Stimulated activated CD4-positive, alpha-beta T cell treated with anti-CD3 and anti-CD28 coated beads, Interleukin-1b, Interleukin-23, amount 100 ng/mL, for 4 hours (primary cell): ENCODE measurements around the gene RAET1E.
"Not testable (repeated sequence)": the region's sequence is repeated elsewhere in the genome, so short reads cannot be mapped to it uniquely, and the experiment has no call there.

ENCODE experiments used
- DNase-seq, 2 donors: peaks; one replicate each; pipeline ENCODE4 v3.0.0-alpha.2; 2020; ENCODE audit warnings: low read depth in 2 of 2

The RAET1E gene

GRCh38 chr6:149862922-149863697 is 34.8 kb downstream of the RAET1E start:
- DNase-seq = peak in 1 of 2 donors; percentile 24

GRCh38 chr6:149862424-149862738 is 35.5 kb downstream of the RAET1E start:
- DNase-seq = not testable (repeated sequence)

DNA sequence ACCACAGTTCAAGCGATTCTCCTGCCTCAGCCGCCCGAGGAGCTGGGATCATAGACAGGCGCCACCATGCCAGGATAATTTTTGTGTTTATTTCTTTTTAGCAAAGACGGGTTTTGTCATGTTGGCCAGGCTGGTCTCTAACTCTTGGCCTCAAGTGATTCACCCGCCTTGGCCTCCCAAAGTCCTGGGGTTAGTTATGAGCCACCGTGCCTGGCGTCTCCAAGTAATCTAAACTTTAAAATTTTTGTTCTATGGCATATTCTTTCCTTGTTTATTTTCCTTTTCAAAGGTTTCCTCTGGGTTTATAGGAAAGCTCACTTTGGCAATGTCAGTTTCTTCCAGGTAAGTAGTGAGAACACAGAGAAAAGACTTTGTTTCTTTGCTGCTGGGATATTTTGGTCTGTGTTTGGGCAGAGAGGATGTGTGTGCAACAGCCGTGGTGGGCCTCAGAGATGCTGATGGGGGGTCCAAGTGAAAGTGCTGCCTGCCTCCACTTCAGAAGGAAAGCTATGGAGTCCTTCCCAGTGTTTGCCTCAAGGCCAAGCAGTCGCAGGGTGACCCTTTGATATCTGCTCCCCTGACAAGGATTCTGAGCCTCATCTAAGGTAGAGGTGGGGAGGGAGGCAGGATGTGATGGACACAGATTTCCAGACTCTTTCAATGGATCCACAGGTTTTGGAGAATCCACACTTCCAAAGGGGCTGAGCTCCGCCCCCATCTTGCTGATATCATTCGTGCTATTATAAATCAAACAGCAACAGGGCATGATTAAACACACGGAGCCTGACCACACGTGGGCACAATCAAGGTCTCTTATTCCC is 36.1 kb downstream of the RAET1E start:
- no peak for DNase-seq

DNA sequence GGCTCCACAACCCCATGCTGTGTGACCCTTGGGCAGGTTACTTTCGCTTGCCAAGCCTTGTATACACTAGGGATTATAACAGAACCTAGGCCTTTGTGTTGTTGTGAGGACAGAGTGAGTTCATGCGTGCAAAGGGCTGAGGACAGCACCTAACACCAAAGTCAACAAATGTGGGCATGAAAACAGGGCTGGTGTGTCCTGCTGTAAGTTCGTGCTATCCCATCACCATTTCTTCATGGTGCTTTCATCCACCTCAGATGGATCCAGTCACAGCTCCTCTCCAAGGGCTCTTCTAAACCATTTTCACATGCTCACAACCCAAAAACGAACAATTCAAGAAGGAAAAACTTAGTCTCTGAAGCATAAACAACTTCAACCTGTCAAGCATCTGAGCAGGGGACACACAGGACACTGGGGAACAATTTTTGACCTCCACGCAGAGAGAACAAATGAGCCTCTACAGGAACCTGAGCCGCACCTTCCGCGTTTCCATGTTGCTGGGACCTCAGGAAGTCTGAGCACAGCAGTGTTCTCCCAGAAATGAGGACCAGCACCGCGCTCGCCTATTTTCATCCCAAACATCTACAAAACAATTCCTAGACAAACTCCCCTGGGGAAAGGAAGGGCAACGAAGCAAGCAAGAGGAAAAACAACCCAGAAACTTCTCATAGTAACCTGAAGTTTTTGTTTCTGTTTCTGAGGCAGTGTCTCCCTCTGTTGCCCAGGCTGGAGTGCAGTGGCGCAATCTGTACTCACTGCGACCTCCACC is 36.9 kb downstream of the RAET1E start:
- DNase-seq = no peak

- DNase-seq = no peak
Observed at GRCh38 chr6:149860513-149860833, 37.4 kb downstream of the RAET1E start.

DNA sequence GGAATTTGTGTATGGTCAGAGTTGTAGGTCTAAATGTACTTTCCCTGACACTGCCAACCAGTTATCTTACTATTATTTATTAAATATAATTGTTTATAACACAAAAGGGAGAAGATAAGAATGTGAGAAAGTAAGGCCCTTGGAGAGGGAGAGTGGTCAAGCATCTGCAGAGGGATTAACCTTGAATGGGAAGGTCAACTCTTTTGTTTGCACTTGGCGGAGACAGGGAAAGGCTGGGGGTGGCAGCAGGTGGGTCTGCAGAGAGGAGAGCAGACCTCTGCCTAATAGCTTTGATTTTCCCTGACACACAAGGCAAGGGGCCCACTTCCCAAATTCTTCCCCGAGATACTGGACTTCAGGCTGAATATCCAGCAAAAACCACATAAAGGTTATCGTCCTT is 38.0 kb downstream of the RAET1E start:
- DNase-seq = no peak

- no peak for DNase-seq
Observed at GRCh38 chr6:149859368-149859767, 38.5 kb downstream of the RAET1E start.

DNA sequence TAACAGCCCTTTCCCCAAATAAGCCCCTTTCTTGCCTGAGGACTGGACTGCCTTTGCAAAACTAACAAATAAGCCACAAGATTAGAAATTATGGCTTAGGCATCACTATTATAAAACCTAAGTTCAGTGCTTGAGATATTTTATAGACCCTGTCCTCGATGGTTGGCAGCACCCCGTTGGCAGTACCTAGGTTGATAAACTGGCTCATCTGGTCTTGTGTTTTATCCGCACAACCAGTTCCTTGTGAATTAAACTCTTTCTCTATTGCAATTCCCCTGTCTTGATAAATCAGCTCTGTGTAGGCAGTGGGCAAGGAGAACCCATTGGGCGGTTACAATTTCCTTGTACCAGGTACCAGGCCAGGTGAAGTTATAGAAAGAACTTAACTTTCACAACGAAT is 40.4 kb downstream of the RAET1E start:
- no peak for DNase-seq

DNA sequence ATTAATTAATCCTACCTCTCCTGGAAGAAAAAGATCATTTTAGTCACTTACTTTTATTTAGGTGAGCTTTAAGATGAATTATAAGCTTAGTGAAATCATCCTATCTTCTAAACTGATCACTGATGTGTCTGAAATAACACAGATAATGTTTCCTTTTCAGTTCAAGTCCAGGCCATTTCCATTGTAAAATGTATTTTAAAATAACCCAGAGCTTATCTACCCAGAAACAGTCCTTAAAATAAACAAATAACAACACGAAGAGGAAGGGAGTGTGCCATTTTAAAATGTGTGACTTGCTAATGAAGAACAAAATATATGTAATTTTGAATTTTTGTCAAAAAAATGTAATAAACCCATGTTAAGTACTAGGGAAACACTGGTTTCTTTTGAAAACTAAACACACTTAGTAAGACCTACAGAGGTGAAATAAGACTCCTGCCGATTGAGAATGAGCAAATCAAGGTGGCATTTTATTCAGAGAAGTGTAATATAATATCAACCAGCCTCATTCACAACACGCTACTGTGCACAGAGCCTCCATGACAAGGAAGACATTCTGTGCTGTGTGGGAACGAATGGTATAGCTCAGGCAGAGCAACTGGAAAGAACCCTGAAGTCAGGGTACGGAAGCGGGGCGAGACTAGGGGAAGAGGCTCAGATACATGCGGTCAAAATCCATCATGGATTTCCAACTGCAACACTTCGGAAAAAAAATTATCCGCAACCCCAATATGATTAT is 41.5 kb downstream of the RAET1E start:
- DNase-seq = no peak

- DNase-seq = no peak
Observed at GRCh38 chr6:149855741-149856140, 42.2 kb downstream of the RAET1E start.

DNA sequence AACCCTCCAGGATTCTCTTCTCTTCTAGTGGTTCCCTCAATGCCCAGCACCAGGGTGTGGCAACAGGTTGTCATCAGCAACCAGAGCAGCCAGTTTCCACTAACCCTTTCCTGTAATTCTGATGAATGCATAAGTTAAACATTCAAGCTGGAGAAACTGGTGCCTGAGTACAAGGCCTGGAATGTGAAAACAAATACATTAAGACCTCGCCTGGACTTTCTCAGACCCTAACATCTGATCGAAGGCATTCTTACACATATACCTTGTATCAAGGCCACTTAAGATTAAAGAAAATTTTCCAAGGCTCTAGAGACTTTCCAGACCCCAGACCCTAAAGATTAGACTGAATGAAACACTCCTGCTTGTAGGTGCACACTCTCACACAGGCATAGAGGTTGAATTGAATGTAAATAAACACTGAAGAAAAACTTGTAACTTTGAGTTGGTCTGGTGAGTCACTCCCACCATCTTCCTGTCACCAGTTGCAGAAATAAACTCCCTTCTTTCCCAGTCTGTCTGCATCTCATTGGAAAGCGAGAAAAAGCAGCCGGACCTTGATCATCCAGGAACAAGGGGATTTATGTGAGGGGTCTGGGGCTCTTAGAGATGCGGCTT is 42.8 kb downstream of the RAET1E start:
- DNase-seq = no peak

GRCh38 chr6:149854532-149854931 is 43.4 kb downstream of the RAET1E start:
- no peak for DNase-seq

DNA sequence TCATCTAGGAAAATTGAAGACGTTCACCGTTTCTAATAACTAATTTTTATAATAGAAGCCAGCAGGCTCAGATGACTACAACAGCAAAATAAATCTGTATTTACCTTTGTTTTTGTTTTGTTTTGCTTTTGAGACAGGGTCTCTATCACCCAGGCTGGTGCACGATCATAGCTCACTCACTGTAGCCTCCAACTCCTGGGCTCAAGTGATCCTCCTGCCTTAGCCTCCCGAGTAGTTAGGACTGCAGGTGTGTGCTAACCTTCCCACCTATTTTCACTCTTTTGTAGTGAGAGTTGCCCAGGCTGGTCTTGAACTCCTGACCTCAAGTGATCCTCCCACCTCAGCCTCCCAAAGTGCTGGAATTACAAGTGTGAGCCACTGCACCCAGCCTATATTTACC is 43.9 kb downstream of the RAET1E start:
- DNase-seq = not testable (repeated sequence)

- no peak for DNase-seq
Observed at GRCh38 chr6:149852881-149853280, 45.0 kb downstream of the RAET1E start.

GRCh38 chr6:149852180-149852579 is 45.7 kb downstream of the RAET1E start:
- no peak for DNase-seq

DNA sequence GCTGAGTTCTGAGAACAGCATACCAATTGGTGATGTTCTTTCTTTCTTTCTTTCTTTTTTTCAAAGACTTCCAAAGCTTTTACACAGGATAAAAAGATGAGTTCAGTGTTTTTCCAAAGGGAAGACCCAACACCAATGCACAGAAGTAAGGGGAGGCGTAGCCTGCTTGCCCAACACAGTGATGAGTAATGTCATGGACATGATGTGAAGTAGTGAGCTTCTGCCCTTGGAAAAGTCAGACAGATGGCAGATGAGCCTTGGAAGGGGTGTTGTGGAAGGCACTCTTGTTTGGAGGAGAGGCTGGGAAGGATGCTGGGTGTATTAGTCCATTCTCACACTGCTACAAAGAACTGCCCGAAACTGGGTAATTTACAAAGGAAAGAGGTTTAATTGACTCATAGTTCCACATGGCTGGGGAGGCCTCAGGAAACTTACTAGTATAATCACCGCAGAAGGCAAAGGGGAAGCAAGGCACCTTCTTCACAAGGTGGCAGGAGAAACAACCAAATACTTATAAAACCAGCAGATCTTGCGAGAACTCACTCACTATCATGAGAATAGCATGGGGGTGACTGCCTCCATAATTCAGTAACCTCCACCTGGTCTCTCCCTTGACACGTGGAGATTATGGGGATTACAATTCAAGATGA is 46.3 kb downstream of the RAET1E start:
- DNase-seq = no peak

DNA sequence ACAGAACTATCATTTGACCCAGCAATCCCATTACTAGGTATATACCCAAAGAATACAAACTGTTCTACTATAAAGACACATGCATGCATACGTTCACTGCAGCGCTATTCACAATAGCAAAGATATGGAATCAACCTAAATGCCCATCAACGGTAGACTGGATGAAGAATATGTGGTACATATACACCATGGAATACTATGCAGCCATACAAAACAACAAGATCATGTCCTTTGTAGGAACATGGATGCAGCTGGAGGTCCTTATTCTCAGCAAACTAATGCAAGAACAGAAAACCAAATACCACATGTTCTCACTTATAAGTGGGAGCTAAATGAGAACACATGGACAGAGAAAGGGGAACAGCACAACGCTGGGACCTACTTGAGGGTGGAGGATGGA is 49.6 kb downstream of the RAET1E start:
- DNase-seq = not testable (repeated sequence)
